Measurements from ENCODE around the gene TXNIP.

TXNIP gene

DNA sequence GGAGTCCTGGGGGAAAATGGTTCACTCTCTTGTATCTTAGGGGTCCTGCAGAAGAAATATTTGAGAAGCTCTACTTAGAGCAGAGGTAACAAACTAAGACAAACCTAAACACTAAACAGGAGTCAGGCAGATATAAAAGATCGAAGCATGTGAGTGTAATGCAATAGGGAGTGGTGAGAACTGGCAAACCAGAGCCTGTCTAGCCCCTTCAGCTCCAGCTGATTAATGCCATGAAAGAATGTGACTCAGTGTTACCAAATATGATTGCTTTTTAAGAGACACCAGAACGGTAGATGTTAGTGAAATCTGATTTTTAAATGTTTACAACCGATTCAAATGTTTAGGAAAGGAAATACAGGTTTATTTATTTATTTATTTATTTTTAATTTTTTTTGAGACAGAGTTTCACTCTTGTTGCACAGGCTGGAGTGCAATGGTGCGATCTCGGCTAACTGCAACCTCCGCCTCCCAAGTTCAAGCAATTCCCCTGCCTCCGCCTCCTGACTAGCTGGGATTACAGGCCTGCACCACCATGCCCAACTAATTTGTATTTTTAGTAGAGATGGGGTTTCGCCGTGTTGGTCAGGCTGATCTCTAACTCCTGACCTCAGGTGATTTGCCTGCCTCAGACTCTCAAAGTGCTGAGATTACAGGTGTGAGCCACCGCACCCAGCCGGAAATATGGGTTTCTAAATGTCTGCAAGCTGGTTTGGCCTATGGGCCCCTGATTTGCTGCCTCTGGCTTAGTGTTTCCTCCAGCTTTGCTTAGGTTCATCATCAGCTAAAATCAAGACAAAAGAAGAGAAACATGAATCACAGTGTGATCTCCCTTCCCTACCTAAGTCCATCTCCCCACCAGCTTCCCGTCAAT lies 12.2 kb downstream of the TXNIP start:
- no peak for DNase-seq

DNA sequence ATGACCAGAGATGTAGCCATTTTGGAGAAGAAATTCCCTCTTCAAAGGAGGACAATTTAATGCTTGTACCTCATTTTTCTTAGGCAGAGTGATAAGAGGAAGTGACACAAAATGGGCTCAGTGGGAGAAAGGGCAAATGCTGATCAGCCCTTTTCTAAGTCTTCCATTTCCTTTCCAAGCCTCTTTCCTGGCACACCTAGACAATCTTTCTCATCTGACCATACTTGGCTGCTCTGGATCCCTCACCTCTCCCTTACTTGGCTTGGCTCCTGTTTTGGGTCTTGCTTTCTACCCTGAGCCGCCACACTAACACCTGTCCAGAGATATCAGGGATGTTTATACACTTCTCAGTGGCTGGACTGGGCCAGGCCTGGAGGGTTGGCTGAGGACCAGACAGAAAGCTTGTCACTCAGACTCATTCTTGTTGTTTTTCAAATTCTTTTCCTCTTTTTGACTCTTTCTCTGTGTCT lies 13.1 kb downstream of the TXNIP start:
- no peak for DNase-seq

DNA sequence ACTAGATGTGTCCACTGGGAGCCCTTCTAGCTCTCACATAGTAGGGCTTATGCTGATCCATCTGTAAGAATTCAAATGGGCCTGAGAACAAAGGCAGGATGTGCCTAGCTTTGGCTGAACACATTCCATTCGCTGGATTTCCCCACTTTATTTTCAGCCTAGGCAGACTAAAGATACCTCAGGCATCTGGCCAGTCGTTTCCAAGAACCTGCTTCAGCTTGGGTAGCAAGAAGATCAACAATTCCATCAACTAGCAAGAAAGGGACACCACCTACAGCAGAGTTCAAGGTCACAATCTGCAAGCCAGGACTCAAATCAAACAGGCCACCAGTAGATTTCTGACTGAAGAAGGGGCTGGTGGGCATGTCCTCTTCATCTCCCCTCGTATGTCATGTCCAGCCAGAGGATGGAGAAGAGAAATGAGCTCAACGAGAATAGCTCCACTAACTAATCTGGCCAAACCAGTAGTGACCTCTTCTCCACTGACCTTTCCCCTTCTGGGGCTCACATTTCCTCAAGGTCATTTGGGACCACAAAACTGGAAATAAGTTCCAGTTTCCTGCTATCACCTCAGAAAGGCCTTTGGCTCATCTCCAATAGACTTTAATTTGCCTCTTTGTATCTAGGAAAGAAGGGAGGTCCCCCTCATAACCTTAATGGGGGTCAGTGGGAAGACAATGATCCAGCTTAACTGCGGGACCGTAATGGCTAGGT lies 14.2 kb downstream of the TXNIP start:
- no peak for DNase-seq

DNA sequence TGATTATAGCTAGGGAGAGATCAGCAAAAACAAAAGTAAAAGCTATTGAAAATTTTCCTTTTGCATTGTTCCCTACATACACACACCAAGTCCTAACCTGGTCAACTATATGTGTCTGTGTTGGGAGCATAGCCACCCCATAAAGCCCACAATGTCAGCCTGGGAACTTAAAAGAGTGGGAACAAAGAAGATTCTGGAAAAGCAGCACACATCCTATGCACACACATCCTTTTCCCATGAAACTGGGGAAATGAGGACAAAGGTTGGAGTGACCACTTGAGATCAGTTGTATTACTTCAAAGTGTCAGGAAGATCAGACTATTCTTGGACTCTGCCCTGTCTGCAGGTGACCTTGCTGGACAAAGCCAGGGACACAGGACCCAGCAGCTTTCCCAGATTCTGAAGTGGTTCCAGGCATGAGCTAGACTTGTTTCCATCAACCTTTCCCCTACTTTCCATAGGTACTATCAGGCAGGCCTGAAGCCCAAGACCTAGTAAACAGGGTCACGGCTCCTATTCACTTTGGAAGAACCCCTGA lies 15.9 kb downstream of the TXNIP start:
- no peak for DNase-seq

DNA sequence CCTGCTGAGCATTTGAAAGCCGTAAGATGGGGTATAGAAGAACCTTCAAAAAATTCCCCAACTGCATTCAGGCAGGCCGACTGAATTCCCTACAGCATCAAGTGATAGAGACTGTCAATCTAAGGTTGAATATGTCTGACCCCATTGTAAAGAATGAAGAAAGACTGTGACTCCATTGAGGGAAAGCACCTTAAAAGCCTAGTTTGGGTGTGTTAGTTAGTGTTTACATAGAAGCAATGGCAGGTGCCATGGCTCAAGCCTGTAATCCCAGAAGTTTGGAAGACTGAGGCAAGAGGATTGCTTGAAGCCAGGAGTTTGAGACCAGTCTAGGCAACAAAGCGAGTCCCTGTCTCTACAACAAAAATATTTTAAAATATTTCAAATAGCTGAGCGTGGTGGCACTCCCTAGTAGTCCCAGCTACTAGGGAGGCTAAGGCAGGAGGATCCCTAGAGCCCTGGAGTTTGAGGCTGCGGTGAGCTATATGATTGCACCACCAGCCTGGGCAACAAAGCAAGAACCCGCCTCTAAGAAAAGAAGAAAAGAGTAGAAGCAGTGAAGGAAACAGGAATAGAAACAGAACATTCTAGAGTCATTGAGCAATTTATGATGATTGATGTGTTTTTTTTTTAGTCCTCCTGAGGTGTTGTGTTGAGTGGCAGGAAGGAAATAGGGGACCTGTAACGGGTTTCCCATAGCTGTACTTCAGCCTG lies 16.5 kb downstream of the TXNIP start:
- DNase-seq = no peak

DNA sequence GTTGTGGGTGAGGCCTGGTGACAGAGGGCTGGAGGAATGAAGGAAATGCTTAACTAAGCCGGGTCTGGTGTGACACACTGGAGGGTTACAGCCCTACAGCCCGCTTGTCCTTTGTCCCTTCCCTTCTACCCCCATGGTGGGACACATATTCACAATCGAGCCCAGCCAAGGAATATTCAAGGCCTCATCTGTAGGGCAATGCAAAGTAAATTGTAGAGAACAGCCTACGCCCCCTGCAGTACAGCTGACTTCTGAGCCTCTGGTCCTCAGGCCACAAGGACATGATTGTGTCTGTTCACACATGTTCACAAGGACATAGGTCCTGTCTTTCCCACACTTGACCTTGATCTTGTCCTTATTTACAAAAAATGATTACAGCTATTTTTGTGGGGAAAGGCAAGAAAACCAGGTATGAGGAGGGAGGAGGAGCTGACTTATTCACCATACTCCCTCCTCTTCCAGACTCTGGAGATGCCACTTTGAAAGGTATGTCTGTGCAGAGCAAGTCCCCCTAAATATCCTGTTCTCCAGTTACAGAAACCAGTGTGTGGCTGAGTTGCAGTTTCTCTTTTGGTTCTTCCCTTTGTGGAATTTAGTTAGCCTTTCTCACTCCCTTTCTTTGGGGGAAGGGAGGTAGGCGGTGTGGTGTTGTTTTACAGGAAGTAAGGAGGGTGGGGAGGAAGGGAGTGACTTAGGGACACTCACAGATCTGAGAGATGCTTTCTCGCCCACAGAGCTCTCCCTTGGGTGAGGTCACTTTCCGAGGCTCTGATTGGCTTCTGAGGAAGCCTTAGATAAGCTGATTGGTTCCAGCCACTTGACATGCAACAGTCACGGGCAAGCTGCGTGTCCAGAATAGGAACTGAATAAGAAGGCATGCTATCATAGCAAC lies 17.3 kb downstream of the TXNIP start:
- peak; percentile 25 to 29 for DNase-seq

DNA sequence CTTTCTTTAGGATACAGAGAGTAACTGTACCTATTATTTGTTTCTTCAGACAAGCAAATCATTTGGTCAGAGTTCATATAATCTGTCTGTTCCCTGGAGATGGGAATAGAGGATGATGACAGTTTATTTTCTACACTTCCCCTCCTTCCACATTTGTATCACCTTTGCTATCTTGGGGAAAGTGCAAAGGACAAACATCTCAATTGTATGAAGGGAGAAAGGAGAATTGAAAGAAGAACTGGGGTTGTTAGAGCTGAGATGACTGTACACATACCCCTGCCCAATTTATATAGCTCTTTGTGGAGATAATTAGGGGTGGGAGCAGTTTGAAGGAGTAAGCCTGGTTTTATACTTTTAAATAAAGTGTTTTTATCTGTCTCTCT lies 17.9 kb downstream of the TXNIP start:
- DNase-seq = no peak

DNA sequence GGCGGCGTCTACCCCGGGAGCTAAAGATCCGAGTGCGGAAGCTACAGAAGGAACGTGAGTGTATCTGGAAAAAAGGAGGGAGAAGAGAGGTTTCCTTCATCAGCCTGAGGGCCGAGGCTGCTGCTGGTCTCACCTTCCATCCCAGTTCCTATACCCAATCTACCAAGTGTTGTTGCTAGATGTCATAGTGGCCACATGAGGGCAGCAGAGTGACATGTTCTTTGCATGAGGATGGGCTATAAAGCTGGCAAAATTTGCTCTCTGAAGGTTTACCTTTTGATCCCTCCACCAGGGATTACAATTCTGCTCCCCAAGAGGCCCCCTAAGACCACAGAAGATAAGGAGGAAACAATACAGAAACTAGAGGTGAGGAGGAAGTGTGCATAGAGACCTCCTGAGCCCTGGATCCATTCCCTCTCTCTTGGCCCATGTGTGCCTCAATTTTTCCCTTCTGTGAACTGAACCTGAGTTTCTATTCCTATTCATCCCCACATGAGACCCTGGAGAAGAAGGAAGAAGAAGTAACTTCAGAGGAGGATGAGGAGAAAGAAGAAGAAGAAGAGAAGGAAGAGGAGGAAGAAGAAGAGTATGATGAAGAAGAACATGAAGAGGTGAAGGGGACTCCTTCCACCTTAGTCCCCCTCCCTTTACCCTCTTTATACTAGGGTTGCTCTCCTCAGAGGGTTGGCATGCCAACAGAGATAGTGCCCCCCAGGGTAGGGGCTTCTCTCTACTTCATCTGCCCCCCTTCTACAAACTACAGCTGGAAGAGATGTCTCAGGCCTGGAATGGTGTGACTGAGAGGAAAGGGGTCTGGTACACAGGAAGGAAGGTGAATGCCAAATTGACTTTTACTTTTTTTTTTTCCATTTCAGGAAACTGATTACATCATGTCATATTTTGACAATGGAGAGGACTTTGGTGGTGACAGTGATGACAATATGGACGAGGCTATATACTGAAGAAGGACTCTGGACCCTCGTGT lies 18.6 kb downstream of the TXNIP start:
- peak; percentile 56 to 58 for DNase-seq

DNA sequence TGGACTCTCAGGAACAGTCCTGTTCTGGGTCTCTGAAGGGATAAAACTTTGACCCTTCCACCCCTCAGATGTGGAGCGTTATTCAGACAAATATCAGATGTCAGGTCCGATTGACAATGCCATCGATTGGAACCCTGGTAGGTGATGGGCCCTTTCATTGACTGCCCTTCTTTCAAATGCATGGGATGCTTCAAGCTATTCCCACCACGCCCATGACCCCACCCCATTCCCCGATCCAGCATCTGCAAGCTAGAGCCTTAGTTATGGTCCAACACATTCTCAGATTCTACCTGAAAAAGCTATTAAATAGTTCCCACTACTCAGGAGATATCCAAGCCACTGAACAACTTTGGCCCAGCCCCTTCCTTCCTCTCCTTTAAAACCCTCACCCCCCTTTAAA lies 19.4 kb downstream of the TXNIP start:
- DNase-seq = no peak

DNA sequence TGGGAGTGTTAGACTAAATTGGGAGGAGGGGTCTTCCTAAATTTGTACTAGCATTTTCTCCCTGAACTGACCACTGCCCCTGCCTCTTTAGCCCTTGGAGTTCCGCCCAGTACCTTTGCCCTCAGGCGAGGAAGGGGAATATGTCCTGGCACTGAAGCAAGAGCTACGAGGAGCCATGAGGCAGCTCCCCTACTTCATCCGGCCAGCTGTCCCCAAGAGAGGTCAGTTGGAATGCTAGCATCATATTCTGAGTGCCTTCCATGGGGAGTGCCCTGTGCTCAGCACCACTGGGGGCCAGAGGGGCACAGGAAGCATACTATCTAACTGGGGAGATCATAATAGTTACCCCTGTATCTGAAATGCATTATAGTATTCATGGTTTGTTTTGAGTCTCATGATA lies 21.2 kb downstream of the TXNIP start:
- DNase-seq = no peak

DNA sequence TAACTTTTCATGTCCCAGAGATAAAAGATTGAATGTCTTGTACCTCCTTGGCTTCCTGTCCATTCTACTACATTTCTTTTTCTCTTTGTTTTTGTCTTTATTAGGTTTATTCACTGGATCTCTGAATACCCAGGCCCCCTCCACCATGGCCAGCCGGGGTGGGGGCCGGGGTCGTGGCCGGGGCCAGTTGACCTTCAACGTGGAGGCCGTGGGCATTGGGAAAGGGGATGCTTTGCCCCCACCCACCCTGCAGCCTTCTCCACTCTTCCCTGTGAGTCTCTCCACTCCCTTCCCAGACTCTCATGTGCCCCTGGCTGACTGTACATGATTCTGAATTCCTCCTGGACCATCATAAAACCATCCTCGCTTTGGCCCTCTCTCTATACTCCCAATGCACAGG lies 21.7 kb downstream of the TXNIP start:
- no peak for DNase-seq

DNA sequence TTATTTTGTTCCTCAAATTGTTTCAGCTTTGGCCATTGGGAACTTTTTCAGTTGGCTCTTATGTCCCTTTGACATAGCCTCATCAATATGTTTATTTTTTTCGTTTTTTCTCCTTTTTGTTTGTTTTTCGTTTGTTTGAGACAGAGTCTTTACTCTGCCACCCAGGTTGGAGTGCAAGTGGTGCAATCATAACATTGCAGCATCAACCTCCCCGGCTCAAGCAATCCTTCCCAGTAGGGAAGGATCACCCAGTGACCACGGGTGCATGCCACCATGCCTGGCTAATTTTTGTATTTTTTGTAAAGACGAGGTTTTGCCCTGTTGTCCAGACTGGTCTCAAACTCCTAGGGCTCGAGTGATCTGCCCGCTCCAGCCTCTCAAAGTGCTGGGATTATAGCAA lies 23.8 kb downstream of the TXNIP start:
- no peak for DNase-seq

DNA sequence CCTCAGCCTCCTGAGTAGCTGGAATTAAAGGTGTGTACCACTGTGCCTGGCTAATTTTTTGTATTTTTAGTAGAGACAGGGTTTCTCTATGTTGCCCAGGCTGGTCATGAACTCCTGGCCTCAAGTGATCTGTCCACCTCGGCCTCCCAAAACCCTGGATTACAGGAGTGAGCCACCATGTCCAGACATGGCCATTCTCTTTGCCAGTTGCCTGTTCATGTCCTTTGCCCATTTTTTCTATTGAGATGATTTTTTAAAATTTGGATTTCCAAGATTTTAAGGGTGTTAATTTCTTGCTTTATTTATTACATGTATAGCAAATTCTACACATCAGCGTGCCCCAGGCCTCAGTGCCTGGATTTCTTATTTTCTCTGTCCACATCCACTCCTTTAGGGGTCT lies 29.1 kb downstream of the TXNIP start:
- no peak for DNase-seq

DNA sequence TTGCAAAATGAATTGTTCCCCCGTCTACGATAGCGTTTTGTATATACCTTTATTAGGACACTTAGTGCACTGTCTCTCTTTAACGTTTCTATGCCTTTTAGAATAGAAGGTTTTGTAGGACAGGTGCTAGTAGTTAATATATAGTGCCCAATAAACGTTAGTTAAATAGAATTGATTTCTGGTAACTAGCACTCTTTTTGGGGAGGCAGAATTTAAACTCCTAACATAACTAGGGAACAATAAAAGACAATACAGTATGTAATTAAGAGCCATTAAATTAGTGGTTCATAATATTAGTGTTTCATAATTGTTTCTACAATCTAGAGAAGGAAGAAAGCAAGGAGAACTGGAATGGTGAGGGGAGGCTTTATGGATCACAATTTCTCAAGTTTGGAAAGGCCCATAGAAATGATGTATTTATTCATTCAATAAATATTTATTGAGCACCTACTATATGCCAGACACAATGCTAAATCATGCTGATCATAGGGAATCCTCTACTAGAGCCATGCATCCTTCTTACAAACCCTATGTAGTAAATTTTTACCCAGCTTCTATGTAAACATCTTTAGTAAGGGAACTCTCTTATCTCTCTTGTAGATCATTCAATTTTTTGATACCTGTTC lies 31.1 kb downstream of the TXNIP start:
- DNase-seq = no peak

DNA sequence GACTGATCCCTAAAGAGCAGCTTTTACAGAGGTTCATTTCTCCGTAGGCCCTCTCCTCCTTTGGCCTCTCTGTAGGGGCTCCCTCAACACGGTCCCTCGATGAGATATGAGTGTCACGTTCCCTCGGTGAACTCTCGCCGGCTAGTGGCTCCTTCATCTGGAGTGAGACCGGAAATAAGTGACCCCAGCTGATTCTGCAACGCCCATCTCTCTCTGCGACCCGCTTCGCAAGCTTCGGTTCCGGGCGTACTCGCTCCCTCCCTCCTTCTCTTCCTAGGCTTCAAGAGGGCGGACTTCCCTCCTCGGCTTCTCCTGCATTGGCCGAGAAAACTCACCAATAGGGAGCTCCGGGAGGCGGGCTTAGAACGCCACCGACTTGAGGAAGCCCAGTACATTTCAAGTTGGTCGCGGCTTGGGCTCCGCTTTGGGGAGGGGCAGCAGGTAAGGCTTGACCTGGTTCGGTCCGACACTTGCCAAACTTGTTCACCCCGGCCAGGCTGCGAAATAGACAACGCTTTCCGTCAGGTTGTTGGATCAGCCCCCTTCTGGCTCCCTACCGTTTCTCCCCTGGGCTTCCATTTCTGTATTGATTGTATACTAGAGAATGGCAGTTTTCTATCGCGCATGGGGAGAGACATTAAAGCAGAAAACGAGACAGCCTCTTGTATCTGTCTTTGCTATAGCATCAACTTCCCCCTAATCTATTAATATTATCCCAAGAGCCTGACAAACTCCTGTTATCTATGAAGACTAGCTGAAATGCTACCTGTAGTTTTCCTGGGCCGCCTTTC lies 31.9 kb downstream of the TXNIP start, which contains the start of the genes ANKRD34A and POLR3GL:
Gene ANKRD34A, minus strand, starts transcription at position 248 of the 791 bp plus-strand sequence. CDS start 2,816 bp downstream, outside the sequence.
Gene POLR3GL, plus strand, starts transcription at position 363 of the 791 bp plus-strand sequence. CDS start 10,176 bp downstream, outside the sequence.
- peak; percentile 81 to 92 for DNase-seq

DNA sequence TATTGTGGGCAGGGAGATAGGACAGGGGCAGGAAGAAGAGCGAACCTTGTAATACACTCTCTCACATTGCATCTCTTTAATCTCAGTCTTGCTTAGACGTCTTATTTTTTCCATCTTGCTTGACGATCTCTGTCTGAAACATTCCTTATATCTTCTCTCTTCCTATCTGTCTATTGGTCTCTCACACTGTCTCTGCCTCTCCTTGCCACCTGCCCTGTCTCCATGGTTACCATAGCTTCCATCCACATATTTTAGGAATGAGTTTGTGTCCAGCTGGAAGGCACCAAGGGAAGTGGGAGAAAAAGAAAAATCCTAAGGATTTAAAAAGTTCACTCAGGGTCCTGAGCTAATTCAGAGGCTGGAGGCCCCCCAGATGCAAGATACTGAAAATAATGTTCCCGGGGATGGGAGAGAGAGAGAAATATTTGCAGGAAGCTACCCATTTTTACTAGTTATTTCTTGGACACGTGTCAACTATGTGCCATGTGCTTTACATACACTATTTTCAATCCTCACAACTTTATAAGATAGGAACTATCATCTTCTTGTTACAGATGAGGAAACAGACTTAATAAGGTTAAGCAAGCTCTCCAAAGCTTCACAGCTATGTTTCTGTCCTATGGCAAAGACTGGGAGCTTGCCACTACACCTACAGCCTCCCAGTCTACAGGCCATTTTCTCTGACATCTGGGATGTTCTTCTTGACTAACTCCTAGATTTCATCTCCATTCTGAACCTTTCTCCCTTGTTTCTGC lies 32.9 kb downstream of the TXNIP start:
- DNase-seq = no peak

DNA sequence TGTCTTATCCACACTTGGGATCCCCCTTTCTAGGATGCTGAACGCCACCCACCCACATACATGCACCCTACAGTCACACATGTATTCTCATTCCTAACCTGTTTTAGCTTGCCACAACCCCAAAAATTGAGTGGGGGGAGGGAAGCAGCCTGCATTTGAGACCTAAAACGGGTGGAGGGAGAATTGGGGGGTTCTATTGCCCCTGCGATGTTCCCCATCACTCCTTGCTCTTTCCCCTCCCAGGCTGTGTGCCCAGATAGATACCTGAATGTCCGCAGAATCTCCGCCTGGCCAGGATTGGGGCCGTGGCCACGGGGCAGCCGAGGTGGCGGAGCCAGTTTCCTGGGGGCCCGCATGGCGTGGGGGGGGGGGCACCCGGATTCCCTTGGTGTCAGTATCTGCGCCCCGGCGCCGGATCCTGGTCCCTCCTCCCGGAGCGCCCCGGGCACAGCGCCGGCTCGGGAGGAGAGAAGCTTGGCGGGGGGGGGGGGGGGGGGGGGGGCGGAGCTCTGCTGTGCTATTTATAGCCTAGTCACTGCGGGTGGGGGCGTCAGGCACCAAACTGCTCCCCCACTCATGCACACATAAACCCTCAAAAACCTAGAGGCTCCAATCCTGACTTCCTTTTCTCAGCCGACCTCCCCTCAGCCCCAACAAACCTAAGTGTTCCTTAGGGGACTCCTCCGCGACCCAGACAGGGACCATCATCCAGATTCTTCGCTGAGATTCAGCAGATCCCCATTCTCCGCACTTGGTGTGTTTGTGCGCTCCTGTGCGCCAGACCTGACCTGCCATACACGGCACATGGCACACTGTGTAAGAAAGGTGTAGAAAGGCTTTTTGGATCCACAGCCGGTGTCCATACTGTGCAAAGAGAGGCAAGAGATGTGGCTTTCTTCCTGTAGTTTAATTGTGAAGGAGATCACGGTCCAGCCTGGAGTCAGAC lies 33.9 kb downstream of the TXNIP start:
- DNase-seq = no peak
